HL-60 (cell line): ENCODE data around the gene IFI30.

Experiments used
- DNase-seq, 2 experiments: peaks; one replicate each; pipeline ENCODE4 v3.0.0-alpha.2; 2010 to 2020; ENCODE audit warnings: low read depth in 1 of 2, low spot score in 1 of 2
- H3K27ac ChIP-seq: fragments of 250-450 bp; sonication (Bioruptor Pico); replicated peaks from 2 replicates; pipeline ENCODE4 v1.5.1; 2020; ENCODE audit warnings: mild to moderate bottlenecking, moderate library complexity
- H3K27me3 ChIP-seq: fragments of 250-450 bp; sonication (Bioruptor Pico); 2 replicates; pipeline ENCODE4 v1.5.1; 2021; ENCODE audit warnings: mild to moderate bottlenecking, moderate library complexity; ENCODE audit not compliant: insufficient read depth, poor library complexity, severe bottlenecking
- H3K4me3 ChIP-seq: replicated peaks from 2 replicates; pipeline ENCODE4 v1.5.1; 2011; ENCODE audit warnings: mild to moderate bottlenecking, control low read depth, low read length; ENCODE audit not compliant: insufficient read depth
- GABPA ChIP-seq: IDR thresholded peaks from 2 replicates; pipeline ENCODE4 v1.6.1; 2012; ENCODE audit warnings: low read depth
- POLR2AphosphoS5 ChIP-seq: IDR thresholded peaks from 2 replicates; pipeline ENCODE4 v1.6.1; 2012; ENCODE audit warnings: low read depth
- SPI1 ChIP-seq: IDR thresholded peaks from 2 replicates; pipeline ENCODE4 v1.6.1; 2012; ENCODE audit warnings: low read depth, mild to moderate bottlenecking, borderline replicate concordance
- TF ChIP-seq, protein P1 (sequence below): IDR thresholded peaks from 2 replicates; pipeline ENCODE4 v1.6.1; 2012; ENCODE audit warnings: low read depth; ENCODE audit not compliant: insufficient replicate concordance
- TF ChIP-seq, protein P2 (sequence below): IDR thresholded peaks from one replicate; pipeline ENCODE4 v1.5.1; 2011; ENCODE audit warnings: low read length, control low read depth, inconsistent platforms; ENCODE audit not compliant: insufficient read depth

The IFI30 gene

DNA sequence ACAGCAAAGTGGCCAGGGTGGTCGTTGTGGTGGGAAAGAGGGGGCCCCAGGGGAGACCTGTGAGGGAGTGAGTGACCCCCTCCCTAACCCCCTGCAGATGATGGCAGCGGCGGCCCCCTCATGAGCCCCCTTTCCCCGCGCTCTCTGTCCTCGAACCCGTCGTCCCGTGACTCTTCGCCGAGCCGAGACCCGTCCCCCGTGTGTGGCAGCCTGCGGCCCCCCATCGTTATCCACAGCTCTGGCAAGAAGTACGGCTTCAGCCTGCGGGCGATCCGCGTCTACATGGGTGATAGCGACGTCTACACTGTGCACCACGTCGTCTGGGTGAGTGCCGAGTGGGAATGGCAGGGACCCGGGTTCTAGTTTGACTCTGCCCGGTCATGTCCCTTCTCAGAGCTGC lies 28.7 kb upstream of the IFI30 start:
- Histone ChIP-seq H3K27me3 (no peaks in the 10 kb centered on the region), H3K27ac (no peak overlapping the region), H3K4me3 (no peak overlapping the region)
- no peak for DNase-seq
- TF ChIP-seq, protein P1, sequence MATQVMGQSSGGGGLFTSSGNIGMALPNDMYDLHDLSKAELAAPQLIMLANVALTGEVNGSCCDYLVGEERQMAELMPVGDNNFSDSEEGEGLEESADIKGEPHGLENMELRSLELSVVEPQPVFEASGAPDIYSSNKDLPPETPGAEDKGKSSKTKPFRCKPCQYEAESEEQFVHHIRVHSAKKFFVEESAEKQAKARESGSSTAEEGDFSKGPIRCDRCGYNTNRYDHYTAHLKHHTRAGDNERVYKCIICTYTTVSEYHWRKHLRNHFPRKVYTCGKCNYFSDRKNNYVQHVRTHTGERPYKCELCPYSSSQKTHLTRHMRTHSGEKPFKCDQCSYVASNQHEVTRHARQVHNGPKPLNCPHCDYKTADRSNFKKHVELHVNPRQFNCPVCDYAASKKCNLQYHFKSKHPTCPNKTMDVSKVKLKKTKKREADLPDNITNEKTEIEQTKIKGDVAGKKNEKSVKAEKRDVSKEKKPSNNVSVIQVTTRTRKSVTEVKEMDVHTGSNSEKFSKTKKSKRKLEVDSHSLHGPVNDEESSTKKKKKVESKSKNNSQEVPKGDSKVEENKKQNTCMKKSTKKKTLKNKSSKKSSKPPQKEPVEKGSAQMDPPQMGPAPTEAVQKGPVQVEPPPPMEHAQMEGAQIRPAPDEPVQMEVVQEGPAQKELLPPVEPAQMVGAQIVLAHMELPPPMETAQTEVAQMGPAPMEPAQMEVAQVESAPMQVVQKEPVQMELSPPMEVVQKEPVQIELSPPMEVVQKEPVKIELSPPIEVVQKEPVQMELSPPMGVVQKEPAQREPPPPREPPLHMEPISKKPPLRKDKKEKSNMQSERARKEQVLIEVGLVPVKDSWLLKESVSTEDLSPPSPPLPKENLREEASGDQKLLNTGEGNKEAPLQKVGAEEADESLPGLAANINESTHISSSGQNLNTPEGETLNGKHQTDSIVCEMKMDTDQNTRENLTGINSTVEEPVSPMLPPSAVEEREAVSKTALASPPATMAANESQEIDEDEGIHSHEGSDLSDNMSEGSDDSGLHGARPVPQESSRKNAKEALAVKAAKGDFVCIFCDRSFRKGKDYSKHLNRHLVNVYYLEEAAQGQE, result no peak
- TF ChIP-seq, protein P2, sequence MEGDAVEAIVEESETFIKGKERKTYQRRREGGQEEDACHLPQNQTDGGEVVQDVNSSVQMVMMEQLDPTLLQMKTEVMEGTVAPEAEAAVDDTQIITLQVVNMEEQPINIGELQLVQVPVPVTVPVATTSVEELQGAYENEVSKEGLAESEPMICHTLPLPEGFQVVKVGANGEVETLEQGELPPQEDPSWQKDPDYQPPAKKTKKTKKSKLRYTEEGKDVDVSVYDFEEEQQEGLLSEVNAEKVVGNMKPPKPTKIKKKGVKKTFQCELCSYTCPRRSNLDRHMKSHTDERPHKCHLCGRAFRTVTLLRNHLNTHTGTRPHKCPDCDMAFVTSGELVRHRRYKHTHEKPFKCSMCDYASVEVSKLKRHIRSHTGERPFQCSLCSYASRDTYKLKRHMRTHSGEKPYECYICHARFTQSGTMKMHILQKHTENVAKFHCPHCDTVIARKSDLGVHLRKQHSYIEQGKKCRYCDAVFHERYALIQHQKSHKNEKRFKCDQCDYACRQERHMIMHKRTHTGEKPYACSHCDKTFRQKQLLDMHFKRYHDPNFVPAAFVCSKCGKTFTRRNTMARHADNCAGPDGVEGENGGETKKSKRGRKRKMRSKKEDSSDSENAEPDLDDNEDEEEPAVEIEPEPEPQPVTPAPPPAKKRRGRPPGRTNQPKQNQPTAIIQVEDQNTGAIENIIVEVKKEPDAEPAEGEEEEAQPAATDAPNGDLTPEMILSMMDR, result no peak
- no peak for TF ChIP-seq POLR2AphosphoS5

DNA sequence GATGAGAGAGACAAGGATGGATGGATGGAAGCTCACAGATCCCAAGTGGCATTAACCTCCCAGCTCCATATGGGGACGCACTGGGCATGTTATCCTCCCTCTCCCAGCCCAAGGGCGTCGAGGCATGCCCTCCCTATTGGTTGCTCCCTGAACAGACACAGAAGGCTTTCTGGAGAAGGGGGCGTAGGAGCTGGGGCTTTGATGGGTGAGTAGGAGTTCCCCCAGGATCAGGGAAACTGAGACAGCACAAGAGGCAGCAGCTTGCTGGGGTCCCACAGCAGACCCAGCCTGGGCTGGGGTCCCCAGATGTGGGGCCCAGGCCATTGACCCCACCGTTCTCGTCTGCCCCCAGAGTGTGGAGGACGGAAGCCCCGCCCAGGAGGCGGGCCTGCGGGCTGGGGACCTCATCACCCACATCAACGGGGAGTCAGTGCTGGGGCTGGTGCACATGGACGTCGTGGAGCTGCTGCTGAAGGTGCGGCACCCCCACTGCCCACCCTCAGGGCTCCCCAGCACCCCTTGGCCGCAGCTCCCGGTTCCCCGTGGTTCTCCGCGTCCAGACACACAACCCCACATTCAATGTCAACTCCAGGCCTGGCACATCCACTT lies 28.1 kb upstream of the IFI30 start:
- Histone ChIP-seq H3K27ac (no peak overlapping the region), H3K4me3 (no peak overlapping the region), H3K27me3 (no peaks in the 10 kb centered on the region)
- no peak for DNase-seq
- TF ChIP-seq SPI1 (no peak), GABPA (no peak), POLR2AphosphoS5 (no peak)
- TF ChIP-seq, protein P2, result no peak
- TF ChIP-seq, protein P1, result no peak

DNA sequence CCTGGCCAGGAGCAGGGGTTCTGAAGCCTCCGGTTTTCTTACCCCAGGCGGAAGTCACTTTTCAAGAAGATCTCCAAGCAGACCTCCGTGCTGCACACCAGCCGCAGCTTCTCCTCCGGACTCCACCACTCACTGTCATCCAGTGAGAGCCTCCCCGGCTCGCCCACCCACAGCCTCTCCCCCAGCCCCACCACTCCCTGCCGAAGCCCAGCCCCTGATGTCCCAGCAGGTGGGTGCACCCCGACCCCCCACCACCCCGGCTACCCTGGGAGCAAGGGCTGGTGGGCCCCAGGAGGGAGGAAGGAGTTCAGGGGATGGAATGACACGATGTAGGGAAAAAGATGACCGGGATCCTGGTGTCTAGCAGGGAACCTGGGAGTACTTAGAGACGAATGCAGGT lies 26.2 kb upstream of the IFI30 start:
- no peaks in the 10 kb centered on the region for H3K27me3 ChIP-seq
- H3K27ac ChIP-seq, result no peak overlapping the region
- no peak for DNase-seq
- H3K4me3 ChIP-seq, result no peak overlapping the region
- TF ChIP-seq, protein P2, result no peak
- TF ChIP-seq GABPA, result no peak
- no peak for TF ChIP-seq POLR2AphosphoS5
- no peak for TF ChIP-seq SPI1
- TF ChIP-seq, protein P1, result no peak
